Measurements from ENCODE around the gene KCNA2.

KCNA2 gene

DNA sequence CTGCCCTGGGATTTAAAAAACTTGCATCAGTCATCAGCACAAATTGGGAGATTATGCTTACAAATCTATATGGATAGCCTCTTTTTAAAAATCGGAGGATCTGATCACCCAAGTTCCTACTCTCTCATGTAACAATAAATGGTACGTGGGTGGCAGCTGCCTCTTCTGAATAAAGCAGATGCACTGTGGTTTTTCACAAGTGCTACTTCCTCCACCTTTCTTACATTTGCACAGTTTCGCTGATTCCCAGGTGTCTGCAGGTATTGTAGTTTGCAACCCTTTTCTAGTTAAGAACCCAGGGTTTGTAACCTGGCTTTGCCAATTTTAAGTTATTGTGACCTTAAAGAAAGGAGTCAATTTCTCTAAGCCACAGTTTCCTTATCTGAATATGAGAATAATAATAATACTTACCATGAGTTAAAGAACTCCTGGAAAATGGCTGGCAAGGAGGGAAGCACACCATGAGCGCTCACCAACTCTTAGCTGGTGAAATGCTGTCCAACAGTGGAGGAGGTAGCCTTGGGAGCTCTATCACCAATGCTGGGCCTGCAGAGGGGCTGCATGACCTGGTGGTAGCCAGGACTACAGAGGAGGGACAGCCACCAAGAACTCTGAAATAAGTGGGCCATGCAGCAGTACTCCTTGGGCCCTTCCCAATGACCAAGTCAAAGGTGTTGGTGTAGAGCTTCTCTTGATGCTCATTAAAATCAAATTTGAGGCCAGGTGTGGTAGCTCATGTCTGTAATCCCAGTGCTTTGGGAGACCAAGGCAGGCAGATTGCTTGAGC is 30.2 kb upstream of the KCNA2 start:
- in situ Hi-C loops (cut with HindIII; ENCODE audit: low pct_unique_long_range_greater_than_20kb, low sequenced_read_pairs) = no loop called here
- no peak for DNase-seq (ENCODE audit: low read depth in 1 of 2, low spot score in 1 of 2)
- TF ChIP-seq JUND (IDR thresholded peaks at IDR 0.05; ENCODE audit: low read depth) = no peak

DNA sequence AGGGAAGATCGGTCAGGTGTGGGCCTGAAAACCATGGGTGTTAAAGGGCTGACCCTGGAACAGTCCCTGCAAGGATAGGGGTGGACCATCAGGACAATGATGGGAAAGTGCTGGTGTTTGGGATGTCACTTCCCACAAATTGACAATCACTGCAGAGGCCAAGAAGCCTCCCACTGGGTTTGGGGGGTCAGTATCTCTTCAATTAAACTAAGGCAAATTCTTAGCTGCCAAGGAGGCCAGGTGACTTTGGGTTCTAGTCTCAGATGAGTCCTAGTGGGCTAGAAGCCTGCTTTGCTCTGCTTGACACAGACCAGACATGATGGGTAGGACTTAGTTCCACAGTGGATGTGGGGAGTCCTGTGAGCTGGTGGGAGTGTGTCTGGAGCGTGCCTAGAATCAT is 29.3 kb upstream of the KCNA2 start:
- DNase-seq (ENCODE audit: low read depth in 1 of 2, low spot score in 1 of 2) = no peak
- no peak for TF ChIP-seq JUND (IDR thresholded peaks at IDR 0.05; ENCODE audit: low read depth)
- in situ Hi-C loops (cut with HindIII; ENCODE audit: low pct_unique_long_range_greater_than_20kb, low sequenced_read_pairs) = no loop called here

- DNase-seq (ENCODE audit: low read depth in 1 of 2, low spot score in 1 of 2) = no peak
- no peak for TF ChIP-seq JUND (IDR thresholded peaks at IDR 0.05; ENCODE audit: low read depth)
- in situ Hi-C loops (cut with HindIII; ENCODE audit: low pct_unique_long_range_greater_than_20kb, low sequenced_read_pairs) = no loop called here
Observed at GRCh38 chr1:110634455-110635311, 28.5 kb upstream of the KCNA2 start.

DNA sequence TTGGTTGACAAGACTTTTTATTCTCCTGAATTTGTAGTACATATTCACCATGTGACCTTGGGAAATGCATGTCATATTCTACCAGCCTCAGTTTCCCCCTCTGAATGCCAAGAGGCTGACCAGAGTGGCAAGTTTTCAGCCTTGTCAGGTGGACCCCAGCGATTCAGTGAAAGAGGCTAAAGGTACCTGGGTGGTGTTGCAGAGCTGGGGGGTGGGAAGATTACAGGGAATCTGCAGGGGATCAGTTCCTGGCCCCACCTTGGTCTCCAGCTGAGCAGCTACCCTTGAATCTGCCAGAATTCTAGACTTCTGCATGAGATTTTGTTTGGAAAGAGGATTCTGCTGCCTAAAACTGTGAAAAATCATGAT is 27.9 kb upstream of the KCNA2 start:
- DNase-seq (ENCODE audit: low read depth in 1 of 2, low spot score in 1 of 2) = no peak
- in situ Hi-C loops (cut with HindIII; ENCODE audit: low pct_unique_long_range_greater_than_20kb, low sequenced_read_pairs) = no loop called here
- no peak for TF ChIP-seq JUND (IDR thresholded peaks at IDR 0.05; ENCODE audit: low read depth)

GRCh38 chr1:110633646-110634030 is 27.5 kb upstream of the KCNA2 start:
- in situ Hi-C loops (cut with HindIII; ENCODE audit: low pct_unique_long_range_greater_than_20kb, low sequenced_read_pairs) = no loop called here
- DNase-seq (ENCODE audit: low read depth in 1 of 2, low spot score in 1 of 2) = no peak
- no peak for TF ChIP-seq JUND (IDR thresholded peaks at IDR 0.05; ENCODE audit: low read depth)

DNA sequence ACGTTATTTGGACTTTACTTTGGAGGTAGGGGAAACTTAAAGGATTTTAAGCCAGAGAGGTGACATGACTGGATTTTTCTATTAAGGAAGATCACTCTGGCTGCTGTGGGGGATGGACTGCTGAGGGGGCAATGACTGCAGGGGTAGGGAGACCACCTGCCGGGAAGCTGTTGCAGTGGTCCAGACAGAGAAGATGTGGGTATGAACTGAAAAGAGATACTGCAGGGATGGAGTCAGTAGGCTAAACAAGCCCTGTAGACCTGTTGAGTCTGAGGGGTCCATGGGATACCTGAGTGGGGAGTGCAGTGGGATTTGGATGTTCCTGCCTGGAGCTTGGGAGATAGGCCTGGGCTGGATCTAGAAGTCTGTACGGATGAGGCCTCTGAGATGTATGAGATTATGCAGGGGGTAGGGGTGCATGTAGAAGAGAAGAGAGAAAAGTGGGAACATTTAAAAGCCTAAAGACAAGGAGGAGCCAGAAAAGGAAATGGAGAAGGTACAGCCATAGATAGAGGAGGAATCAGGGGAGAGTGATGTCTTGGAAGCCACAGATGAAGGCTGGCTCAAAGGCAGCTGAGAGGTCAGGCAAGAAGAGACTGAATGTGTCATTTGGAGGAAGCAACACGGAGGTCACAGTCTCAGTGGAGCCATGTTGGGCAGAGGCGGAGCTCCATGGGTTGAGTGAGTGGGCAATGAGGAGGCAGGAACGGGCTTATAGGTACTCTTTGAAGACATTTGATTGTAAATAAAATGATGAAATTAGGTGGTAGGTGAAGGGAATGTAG is 25.9 kb upstream of the KCNA2 start:
- TF ChIP-seq JUND (IDR thresholded peaks at IDR 0.05; ENCODE audit: low read depth) = no peak
- in situ Hi-C loops (cut with HindIII; ENCODE audit: low pct_unique_long_range_greater_than_20kb, low sequenced_read_pairs) = no loop called here

DNA sequence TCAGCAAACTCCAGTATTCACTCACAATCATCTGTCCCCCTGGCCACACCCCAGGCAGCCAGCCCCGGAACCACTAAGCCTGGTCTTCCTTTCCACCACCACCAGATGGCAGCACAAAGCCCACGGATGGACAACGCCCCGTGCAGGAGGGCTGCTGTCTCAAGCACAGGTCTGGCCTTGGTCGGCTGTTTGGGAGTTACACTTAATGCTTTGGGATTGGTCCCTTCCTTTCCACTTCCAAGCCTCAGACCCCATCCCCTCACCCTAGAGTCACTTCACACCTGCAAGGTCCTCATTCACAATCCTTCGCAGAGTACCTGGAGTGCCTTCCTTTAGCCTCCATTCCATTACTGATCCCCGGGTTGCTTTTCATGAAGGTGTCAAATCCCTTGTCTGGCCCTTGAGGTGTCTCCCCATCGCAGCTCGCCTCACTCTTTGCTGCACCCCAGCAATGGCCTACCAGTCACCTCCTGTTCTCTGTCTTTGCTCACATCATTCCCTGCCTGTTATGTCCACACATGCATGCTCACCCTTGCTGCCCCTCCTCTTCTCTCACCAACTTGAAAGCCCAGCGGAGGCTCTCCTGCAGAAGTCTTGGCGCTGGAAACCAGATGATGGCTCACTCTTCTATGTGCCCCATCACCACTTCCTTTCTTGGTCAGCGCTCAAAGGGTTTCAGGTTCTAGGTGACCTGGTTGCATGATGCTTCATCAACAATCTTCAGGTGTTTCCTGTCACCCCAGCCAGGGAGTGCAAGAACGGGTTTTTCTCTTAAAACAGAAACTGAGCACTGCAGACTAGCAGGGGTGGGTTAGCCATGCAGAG is 24.9 kb upstream of the KCNA2 start:
- DNase-seq (ENCODE audit: low read depth in 1 of 2, low spot score in 1 of 2) = peak; percentile 33 to 79
- in situ Hi-C loops (cut with HindIII; ENCODE audit: low pct_unique_long_range_greater_than_20kb, low sequenced_read_pairs) = no loop called here
- TF ChIP-seq JUND (IDR thresholded peaks at IDR 0.05; ENCODE audit: low read depth) = no peak

More for the DNA sequence above, 25.9 kb upstream of the KCNA2 start:
- no peak for DNase-seq (ENCODE audit: low read depth in 1 of 2, low spot score in 1 of 2)

- in situ Hi-C loops (cut with HindIII; ENCODE audit: low pct_unique_long_range_greater_than_20kb, low sequenced_read_pairs) = no loop called here
- no peak for DNase-seq (ENCODE audit: low read depth in 1 of 2, low spot score in 1 of 2)
- no peak for TF ChIP-seq JUND (IDR thresholded peaks at IDR 0.05; ENCODE audit: low read depth)
Observed at GRCh38 chr1:110628323-110629105, 22.4 kb upstream of the KCNA2 start.

DNA sequence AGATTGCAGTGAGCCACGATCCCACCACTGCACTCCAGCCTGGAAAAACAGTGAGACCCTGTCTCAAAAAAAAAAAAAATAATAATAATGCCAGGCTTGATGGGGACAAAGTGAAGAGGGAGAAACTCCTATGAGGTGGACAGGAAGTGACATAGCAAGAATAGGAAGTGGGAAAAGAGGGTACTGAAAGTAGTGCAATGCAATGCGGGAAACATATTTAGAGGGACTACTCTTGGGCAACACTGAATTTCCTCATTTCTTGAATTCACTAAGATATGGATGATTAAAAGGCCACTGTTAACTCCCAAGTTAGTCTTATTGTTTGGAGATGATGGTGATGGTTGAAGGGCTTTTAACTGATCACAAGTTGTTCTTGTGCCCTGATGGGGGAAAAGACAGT is 21.6 kb upstream of the KCNA2 start:
- in situ Hi-C loops (cut with HindIII; ENCODE audit: low pct_unique_long_range_greater_than_20kb, low sequenced_read_pairs) = no loop called here
- TF ChIP-seq JUND (IDR thresholded peaks at IDR 0.05; ENCODE audit: low read depth) = no peak

DNA sequence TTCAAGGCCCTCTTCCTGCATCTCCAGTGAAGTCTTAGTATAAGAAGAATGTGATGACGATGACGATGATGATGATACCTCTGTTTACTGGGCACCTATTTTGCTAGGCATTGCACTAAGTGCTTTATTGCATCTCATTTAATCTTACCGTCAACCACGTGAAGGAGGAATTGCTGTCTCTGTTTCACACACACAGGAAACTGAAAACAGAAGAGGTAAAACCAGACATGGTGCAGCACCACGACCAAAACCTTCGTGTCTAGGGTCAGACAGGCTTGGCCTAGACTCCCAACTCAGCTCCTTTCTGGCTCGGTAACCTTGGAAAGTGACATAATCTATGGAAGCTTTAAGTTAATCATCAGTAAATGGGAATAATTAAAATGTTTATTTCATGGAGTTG is 20.7 kb upstream of the KCNA2 start:
- no peak for DNase-seq (ENCODE audit: low read depth in 1 of 2, low spot score in 1 of 2)
- no peak for TF ChIP-seq JUND (IDR thresholded peaks at IDR 0.05; ENCODE audit: low read depth)
- in situ Hi-C loops (cut with HindIII; ENCODE audit: low pct_unique_long_range_greater_than_20kb, low sequenced_read_pairs) = no loop called here

More for the DNA sequence above, 21.6 kb upstream of the KCNA2 start:
- DNase-seq (ENCODE audit: low read depth in 1 of 2, low spot score in 1 of 2) = no peak

- no peak for TF ChIP-seq JUND (IDR thresholded peaks at IDR 0.05; ENCODE audit: low read depth)
- in situ Hi-C loops (cut with HindIII; ENCODE audit: low pct_unique_long_range_greater_than_20kb, low sequenced_read_pairs) = no loop called here
- no peak for DNase-seq (ENCODE audit: low read depth in 1 of 2, low spot score in 1 of 2)
Observed at GRCh38 chr1:110620686-110621085, 14.5 kb upstream of the KCNA2 start.
